NCI-H187 treated with DMSO at 0.1 percent for 48 hours (cell line): ENCODE results near the gene AKAP9.
"Not testable (repeated sequence)": the region's sequence is repeated elsewhere in the genome, so short reads cannot be mapped to it uniquely, and the experiment has no call there.

Experiments
- DNase-seq: peaks from one replicate; lab custom pipeline; 2025; lab: John Stamatoyannopoulos, UW

AKAP9 gene

GRCh38 chr7:91946549-91946948, 5.9 kb downstream of the AKAP9 start:
- no peak for DNase-seq

GRCh38 chr7:91947948-91948347, 7.3 kb downstream of the AKAP9 start:
- DNase-seq, result no peak

GRCh38 chr7:91949221-91950009, 8.8 kb downstream of the AKAP9 start:
- DNase-seq, result no peak

- no peak for DNase-seq
Observed at GRCh38 chr7:91953618-91954017, 13.0 kb downstream of the AKAP9 start.

GRCh38 chr7:91956464-91956863, 15.8 kb downstream of the AKAP9 start:
- DNase-seq, result not testable (repeated sequence)

- no peak for DNase-seq
Observed at GRCh38 chr7:91957232-91957631, 16.6 kb downstream of the AKAP9 start.

- no peak for DNase-seq
Observed at GRCh38 chr7:91957823-91958222, 17.2 kb downstream of the AKAP9 start.

GRCh38 chr7:91959023-91959422, 18.4 kb downstream of the AKAP9 start:
- no peak for DNase-seq

- DNase-seq, result no peak
Observed at GRCh38 chr7:91961816-91962215, 21.2 kb downstream of the AKAP9 start.

GRCh38 chr7:91962419-91962818, 21.8 kb downstream of the AKAP9 start:
- DNase-seq, result no peak

- not testable (repeated sequence) for DNase-seq
Observed at GRCh38 chr7:91967513-91967912, 26.9 kb downstream of the AKAP9 start.

GRCh38 chr7:91973639-91974038, 33.0 kb downstream of the AKAP9 start:
- no peak for DNase-seq

GRCh38 chr7:91974066-91974465, 33.4 kb downstream of the AKAP9 start:
- DNase-seq, result no peak

- DNase-seq, result no peak
Observed at GRCh38 chr7:91976743-91977142, 36.1 kb downstream of the AKAP9 start.

GRCh38 chr7:91979590-91979989, 38.9 kb downstream of the AKAP9 start:
- DNase-seq, result no peak

- DNase-seq, result not testable (repeated sequence)
Observed at GRCh38 chr7:91982352-91982751, 41.7 kb downstream of the AKAP9 start.

- no peak for DNase-seq
Observed at GRCh38 chr7:91988213-91988612, 47.6 kb downstream of the AKAP9 start.

GRCh38 chr7:91993976-91994375, 53.3 kb downstream of the AKAP9 start:
- no peak for DNase-seq

- no peak for DNase-seq
Observed at GRCh38 chr7:91995391-91996105, 54.9 kb downstream of the AKAP9 start.

- no peak for DNase-seq
Observed at GRCh38 chr7:91999631-92000565, 59.2 kb downstream of the AKAP9 start.

GRCh38 chr7:92002720-92003119, 62.1 kb downstream of the AKAP9 start:
- no peak for DNase-seq

GRCh38 chr7:92006046-92006445, 65.4 kb downstream of the AKAP9 start:
- DNase-seq, result no peak
